ENCODE data around the gene PCDHGA12. TPM values are rescaled to one million over a fixed set of nuclear protein-coding genes. Genes with fewer than 3 reads are reported as not detected.

Gene PCDHGA12
- 18.5 TPM for total RNA-seq

DNA sequence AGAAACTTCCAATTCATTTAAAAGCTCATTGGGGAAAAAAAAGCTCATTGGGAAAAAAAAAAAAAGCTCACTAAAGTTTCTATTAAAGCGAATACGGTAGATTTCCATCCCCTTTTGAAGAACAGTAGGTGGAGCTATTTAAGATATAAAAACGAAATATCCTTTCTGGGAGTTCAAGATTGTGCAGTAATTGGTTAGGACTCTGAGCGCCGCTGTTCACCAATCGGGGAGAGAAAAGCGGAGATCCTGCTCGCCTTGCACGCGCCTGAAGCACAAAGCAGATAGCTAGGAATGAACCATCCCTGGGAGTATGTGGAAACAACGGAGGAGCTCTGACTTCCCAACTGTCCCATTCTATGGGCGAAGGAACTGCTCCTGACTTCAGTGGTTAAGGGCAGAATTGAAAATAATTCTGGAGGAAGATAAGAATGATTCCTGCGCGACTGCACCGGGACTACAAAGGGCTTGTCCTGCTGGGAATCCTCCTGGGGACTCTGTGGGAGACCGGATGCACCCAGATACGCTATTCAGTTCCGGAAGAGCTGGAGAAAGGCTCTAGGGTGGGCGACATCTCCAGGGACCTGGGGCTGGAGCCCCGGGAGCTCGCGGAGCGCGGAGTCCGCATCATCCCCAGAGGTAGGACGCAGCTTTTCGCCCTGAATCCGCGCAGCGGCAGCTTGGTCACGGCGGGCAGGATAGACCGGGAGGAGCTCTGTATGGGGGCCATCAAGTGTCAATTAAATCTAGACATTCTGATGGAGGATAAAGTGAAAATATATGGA, at the start of gene PCDHGA12:
Gene PCDHGA12, plus strand, starts transcription at position 176 of the 782 bp plus-strand sequence. Its CDS starts 253 bp downstream, at position 429.
- Histone ChIP-seq H3K9me3 (peaks cover 96 to 100% of the 10 kb centered on the region in 2 donors), H3K4me1 (no peaks in the 10 kb centered on the region), H3K27me3 (no peaks in the 10 kb centered on the region), H3K27ac (no peak within 1 kb of the TSS), H3K36me3 (peaks cover 0 to 3% of the 10 kb centered on the region in 2 donors), H3K4me3 (peak within 1 kb of the TSS; percentile 39 to 50)
- no peak for DNase-seq (ENCODE audit: low spot score in 2 of 2)
- intact Hi-C loops (cut with DNase I) = no loop called here
- TF ChIP-seq, protein P1, sequence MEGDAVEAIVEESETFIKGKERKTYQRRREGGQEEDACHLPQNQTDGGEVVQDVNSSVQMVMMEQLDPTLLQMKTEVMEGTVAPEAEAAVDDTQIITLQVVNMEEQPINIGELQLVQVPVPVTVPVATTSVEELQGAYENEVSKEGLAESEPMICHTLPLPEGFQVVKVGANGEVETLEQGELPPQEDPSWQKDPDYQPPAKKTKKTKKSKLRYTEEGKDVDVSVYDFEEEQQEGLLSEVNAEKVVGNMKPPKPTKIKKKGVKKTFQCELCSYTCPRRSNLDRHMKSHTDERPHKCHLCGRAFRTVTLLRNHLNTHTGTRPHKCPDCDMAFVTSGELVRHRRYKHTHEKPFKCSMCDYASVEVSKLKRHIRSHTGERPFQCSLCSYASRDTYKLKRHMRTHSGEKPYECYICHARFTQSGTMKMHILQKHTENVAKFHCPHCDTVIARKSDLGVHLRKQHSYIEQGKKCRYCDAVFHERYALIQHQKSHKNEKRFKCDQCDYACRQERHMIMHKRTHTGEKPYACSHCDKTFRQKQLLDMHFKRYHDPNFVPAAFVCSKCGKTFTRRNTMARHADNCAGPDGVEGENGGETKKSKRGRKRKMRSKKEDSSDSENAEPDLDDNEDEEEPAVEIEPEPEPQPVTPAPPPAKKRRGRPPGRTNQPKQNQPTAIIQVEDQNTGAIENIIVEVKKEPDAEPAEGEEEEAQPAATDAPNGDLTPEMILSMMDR (IDR thresholded peaks at IDR 0.05) = peak in 2 of 3 experiments; percentile 4 to 27

DNA sequence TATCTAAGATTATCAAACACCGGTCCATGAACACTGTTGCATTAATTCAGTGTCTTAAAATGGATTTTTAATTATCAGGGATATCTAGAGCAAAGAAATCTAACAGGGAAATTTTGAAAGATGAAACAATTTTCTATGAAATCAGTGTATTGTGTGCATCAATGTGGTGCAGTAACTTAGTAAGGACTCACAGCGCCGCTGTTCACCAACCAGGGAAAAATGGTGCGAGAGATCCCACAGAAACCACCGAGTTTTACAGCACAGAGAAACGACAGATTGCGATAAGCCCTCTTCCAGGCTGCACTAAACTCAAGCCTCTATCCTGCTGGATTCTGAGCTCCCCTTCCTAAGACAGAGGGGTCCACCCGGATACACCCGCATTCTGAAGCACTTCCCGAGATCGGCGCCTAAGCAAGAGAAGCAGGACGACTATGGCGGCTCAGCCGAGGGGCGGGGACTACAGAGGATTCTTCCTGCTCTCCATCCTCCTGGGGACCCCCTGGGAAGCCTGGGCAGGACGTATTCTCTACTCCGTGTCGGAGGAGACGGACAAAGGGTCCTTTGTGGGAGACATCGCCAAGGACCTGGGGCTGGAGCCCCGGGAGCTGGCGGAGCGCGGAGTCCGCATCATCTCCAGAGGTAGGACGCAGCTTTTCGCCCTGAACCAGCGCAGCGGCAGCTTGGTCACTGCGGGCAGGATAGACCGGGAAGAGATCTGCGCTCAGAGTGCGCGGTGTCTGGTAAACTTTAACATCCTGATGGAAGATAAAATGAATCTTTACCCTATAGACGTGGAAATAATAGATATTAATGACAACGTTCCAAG, 47.6 kb upstream of the PCDHGA12 start, which contains the start of gene PCDHGA7:
Gene PCDHGA7, plus strand, starts transcription at position 274 of the 826 bp plus-strand sequence. Its CDS starts 158 bp downstream, at position 432.
- no peak within 1 kb of the TSS for H3K27ac ChIP-seq
- no peaks in the 10 kb centered on the region for H3K4me1 ChIP-seq
- no peaks in the 10 kb centered on the region for H3K27me3 ChIP-seq
- TF ChIP-seq, protein P1 (IDR thresholded peaks at IDR 0.05) = no peak
- H3K4me3 ChIP-seq = peak within 1 kb of the TSS; percentile 19 to 21
- H3K36me3 ChIP-seq = peaks cover 0 to 6% of the 10 kb centered on the region in 2 donors
- intact Hi-C loops (cut with DNase I) = no loop called here
- DNase-seq (ENCODE audit: low spot score in 2 of 2) = no peak
- peaks cover 85 to 99% of the 10 kb centered on the region in 2 donors for H3K9me3 ChIP-seq

DNA sequence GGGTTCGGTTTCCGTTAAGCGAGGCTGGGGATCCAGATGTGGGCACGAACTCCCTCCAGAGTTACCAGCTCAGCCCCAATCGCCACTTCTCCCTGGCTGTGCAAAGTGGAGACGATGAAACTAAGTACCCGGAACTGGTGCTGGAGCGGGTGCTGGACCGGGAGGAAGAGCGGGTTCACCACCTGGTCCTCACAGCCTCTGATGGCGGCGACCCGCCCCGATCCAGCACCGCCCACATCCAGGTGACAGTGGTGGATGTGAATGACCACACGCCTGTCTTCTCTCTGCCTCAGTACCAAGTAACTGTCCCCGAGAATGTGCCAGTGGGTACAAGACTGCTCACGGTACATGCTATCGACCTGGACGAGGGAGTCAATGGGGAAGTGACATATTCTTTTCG, 47.0 kb upstream of the PCDHGA12 start:
- Histone ChIP-seq H3K4me3 (no peak overlapping the region), H3K36me3 (peaks cover 0 to 6% of the 10 kb centered on the region in 2 donors), H3K27me3 (no peaks in the 10 kb centered on the region), H3K4me1 (no peaks in the 10 kb centered on the region), H3K27ac (no peak overlapping the region), H3K9me3 (peaks cover 81 to 96% of the 10 kb centered on the region in 2 donors)
- intact Hi-C loops (cut with DNase I) = no loop called here
- no peak for DNase-seq (ENCODE audit: low spot score in 2 of 2)
- TF ChIP-seq, protein P1 (IDR thresholded peaks at IDR 0.05) = no peak

DNA sequence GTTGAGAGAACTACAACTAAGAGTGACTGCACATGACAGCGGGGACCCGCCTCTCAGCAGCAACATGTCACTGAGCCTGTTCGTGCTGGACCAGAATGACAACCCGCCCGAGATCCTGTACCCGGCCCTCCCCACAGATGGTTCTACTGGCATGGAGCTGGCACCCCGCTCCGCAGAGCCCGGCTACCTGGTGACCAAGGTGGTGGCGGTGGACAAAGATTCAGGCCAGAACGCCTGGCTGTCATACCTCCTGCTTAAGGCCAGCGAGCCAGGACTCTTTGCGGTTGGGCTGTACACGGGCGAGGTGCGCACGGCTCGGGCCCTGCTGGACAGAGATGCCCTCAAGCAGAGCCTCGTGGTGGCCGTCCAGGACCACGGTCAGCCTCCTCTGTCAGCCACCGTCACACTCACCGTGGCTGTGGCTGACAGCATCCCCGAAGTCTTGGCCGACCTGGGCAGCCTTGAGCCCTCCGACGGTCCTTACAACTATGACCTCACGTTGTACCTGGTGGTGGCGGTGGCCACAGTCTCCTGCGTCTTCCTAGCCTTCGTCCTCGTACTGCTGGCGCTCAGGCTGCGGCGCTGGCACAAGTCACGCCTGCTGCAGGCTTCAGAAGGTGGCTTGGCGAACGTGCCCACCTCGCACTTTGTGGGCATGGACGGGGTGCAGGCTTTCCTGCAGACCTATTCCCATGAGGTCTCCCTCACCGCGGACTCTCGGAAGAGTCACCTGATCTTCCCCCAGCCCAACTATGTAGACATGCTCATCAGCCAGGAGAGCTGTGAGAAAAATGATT, 45.6 kb upstream of the PCDHGA12 start:
- no peak overlapping the region for H3K27ac ChIP-seq
- no peaks in the 10 kb centered on the region for H3K27me3 ChIP-seq
- intact Hi-C loops (cut with DNase I) = no loop called here
- H3K4me3 ChIP-seq = no peak overlapping the region
- H3K36me3 ChIP-seq = peaks cover 0 to 6% of the 10 kb centered on the region in 2 donors
- no peak for DNase-seq (ENCODE audit: low spot score in 2 of 2)
- H3K9me3 ChIP-seq = peaks cover 86 to 96% of the 10 kb centered on the region in 2 donors
- TF ChIP-seq, protein P1 (IDR thresholded peaks at IDR 0.05) = no peak
- no peaks in the 10 kb centered on the region for H3K4me1 ChIP-seq
